Measurements from ENCODE around the gene MRPL2. TPM values are rescaled to one million over a fixed set of nuclear protein-coding genes. Genes with fewer than 3 reads are reported as not detected.
"Not testable (repeated sequence)": the region's sequence is repeated elsewhere in the genome, so short reads cannot be mapped to it uniquely, and the experiment has no call there.

Gene MRPL2
- total RNA-seq, 1 donor from 2014 or later: 45.0 TPM

DNA sequence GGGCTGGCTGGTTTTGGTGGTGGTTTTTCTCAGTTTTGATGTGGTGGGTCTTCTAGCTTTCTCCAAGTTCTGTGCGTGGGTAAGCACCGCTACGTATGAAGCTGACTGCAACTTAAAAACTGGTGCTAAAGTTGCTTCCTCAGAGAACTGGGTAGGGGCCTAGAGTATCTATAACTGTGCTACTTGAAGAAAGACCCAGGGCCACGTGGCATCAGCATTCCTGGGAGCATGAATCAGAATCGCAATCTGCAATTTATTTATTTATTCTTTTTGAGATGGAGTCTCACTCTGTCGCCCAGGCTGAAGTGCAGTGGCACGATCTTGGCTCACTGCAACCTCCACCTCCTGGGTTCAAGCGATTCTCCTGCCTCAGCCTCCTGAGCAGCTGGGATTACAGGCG lies 22.7 kb upstream of the MRPL2 start:
- ATAC-seq: not testable (repeated sequence)

GRCh38 chr6:43081043-43081442 lies 21.8 kb upstream of the MRPL2 start:
- no peak for ATAC-seq

DNA sequence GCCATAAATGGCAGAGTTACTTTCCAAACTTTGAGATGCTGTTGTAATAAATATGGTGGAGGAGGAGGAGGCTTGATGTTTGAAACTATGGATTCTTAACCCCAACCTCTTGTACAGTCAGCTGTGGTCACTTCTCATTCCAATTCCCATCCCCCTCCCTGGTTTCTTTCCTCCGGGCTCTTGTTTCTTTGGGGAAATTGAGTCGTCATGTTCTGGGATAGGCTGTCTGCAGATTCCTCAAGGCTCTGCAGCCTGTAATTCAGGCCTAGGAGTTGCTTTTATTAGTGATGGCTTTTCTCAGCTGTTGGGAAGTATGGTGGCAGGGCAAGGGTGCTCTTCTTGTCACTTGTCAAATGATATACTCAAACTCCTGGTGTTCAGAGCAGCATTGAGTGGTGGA lies 19.5 kb upstream of the MRPL2 start:
- ATAC-seq: no peak

- ATAC-seq: no peak
Measured at GRCh38 chr6:43077981-43078511, 18.8 kb upstream of the MRPL2 start.

DNA sequence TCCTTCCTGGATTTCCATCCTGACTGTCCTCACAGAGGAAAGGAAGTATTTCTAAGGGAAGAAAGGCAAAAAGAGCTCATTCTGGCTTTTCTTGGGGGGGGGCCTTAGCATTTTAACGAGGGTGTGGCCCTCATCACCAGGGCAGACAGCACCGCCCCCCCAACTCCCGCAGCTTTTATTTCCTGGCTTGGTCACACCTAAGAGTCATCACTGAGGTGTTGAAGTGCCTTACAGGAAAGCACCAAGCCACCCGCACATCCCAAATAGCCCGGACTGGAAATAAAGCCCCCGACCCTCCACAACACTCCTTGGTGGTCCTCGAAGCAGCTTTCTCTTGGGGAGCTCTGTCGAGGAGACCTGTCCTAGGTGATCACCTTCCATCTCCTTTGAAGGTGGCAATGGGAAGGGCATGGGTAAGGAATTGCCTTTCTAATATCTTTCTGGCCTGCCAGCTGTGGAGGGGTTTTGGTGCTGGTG lies 18.1 kb upstream of the MRPL2 start:
- peak; percentile 45 for ATAC-seq

GRCh38 chr6:43076464-43077332 lies 17.5 kb upstream of the MRPL2 start:
- ATAC-seq: peak; percentile 41

GRCh38 chr6:43075670-43076463 lies 16.6 kb upstream of the MRPL2 start, which contains the start of gene PTK7:
Gene PTK7, plus strand, starts transcription at chr6:43076314. Its CDS starts 175 bp downstream, at chr6:43076489.
- ATAC-seq: peak; percentile 57

GRCh38 chr6:43074847-43075669 lies 15.8 kb upstream of the MRPL2 start:
- ATAC-seq: no peak

GRCh38 chr6:43070028-43070632 lies 10.9 kb upstream of the MRPL2 start:
- ATAC-seq: peak; percentile 60

DNA sequence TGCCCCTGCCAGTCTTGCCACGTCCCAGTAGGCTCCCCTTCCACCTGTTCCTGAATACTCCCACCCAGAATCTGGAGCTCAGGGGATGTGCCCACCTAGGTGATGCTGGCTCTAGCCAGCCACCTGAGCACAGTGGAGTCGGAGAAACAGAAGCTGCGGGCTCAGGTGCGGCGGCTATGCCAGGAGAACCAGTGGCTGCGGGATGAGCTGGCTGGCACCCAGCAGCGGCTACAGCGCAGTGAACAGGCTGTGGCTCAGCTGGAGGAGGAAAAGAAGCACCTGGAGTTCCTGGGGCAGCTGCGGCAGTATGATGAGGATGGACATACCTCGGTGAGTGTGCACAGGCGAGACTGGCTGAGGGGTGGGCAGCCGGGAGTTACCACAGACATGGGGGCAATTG lies 3.6 kb upstream of the MRPL2 start:
- no peak for ATAC-seq

DNA sequence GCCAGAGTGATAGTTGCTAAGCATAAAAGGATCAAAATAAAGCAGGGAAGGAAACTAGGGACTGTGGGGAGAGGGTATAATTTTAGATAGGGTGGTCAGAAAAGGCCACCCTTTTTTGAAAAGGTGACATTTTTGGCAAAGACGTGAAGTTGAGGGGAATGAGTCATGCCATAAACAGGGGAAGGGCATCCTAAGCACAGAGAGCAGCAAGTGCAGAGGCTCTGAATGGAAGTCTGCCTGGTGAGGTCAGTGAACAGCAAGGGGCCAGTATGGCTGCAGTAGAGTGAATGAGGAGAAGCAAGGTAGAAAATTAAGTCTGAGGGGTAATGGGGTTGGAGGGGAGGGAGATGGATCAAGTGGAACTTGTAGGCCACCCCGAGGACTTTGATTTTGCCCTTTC lies 2.6 kb upstream of the MRPL2 start:
- ATAC-seq: no peak

DNA sequence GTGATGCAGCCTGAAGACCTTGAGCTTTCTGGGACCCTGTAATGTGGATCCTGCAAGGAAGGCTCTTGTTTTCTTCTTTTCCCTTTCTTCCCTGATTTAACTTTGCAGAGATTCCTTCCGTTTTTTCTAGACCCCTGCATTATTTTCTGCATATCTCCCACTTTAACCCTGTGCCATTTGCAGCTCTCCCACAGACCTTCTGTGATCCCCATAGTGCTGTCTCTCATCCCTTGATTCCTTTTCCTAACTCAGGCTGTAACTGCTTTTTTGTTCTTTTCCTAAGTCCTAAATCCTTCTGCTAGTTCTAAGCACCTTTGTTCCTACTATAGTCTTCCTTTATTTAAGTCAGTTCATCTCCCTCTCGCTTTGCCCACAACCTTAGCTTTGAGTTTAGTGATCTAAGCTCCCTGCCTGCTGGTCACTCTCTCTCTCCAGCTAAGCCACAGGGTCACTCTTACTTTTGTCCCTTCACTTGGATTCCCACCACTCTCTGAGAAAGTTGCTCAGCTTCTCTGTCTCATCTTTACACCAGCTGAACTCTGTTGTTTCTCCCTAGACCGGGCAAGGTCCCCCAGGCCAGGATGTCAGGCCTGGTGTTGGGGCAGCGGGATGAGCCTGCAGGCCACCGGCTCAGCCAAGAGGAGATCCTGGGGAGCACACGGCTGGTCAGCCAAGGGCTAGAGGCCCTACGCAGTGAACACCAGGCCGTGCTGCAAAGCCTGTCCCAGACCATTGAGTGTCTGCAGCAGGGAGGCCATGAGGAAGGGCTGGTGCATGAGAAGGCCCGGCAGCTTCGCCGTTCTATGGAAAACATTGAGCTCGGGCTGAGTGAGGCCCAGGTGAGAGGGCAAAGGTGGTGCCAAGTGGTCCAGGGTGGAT lies 1.8 kb upstream of the MRPL2 start:
- no peak for ATAC-seq

DNA sequence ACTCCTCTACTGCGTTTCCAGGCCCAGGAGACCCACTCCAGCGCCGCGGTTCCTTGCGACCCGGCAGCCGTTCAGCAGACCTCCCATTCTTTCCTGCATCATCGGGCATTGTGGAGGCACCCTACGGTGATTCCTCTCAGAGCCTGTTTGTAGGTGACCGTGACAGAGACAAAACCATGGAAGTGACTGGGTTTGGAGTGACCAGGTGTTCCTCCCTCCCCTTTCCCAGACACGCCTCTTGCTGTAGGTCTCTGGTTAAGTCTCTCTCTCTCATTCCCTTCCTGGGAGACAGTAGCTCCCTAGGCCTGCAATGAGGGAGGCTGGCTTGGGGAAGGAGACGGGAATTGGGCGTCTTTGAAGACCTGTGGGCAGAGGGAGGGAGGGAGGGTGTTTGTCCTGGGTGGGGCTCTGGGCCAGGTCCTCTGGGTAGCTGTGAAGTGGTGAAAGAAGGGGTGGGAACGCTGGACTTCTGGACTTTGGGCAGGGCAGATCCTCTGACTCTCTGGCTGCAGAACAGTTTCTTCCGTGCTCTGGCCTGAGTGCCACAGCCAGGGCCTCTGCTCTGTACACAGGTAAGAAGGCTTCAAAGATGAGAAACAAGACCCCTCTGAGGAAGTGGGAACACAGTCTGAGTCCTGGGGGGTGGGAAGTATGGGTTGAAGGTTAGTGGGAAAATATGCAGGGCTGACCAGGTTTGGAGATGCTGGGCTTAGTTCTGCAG lies 960 bp upstream of the MRPL2 start:
- peak; percentile 49 for ATAC-seq

- no peak for ATAC-seq
Measured at GRCh38 chr6:43058531-43058930, 703 bp downstream of the MRPL2 start.

- ATAC-seq: no peak
Measured at GRCh38 chr6:43055966-43056365, 3.3 kb downstream of the MRPL2 start.

GRCh38 chr6:43054206-43054943 lies 4.9 kb downstream of the MRPL2 start:
- ATAC-seq: no peak

DNA sequence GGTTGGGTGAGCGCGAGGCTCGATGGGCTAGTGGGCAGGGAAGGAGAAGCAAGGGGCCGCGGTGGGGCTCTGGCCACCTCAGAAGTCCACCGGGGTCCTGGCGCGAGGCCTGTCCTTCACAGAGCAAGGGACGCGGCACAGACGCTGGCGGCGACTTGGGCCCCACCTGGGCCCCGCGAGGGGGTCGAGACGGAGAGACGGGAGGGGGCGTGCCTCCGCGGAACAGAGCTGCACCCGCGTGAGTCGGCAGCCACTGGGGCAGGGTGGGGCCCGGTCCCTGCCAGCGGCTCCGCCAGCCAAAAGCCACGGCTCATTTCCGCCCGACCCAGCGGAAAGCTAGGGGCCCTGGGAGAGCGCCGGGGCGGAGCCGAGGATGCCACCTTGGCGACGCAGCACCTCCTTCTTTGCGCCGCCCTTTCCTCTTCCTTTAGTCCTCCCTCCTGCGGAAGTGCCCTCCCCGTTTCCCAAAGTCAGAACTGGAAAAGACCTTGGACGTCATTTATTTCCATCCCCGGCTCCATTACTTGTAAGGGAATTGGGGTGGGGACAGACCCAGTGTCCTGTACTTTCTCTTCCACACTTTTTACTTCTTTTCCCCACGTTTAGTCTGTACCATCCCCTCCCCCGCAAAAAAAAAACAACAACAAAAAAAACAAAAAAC lies 5.6 kb downstream of the MRPL2 start, which contains the start of gene CUL7:
Gene CUL7 (minus strand): TSS at position 307 of the 661 bp plus-strand sequence. CDS start 1,063 bp downstream, outside the sequence.
- peak; percentile 97 for ATAC-seq

DNA sequence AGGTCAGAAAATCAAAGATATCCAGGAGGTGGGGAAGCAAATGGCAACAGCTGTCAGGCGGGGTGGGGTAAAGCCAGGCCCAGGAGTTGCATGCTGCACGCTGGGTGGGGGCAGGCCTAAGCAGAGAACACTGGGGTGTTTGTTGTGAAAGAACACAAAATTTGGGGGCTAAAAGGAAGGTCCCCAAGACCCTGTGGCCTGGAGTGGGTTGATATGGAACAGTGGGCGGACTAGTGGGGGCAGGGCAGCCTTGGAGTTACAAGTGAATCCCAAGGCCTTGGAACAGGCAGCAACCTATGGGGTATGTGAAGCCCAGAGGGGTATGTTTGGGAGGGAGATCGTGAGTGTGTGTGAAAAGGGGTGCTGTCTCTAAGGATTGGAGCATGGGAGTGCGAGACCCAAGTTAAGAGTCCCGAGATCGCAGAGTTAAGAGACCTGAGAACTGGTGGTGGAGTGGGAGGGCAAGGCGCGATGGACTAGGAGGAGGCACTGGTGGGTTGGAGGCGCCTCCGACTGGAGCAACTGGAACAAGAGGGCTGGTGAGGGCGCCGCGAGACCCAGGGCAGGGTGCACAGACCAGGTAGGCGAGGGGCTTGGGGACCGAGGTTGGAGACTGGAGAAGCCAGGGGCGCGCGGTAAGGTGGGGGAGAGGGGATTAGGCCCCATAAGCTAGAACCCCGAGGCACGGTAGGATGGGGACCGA lies 6.2 kb downstream of the MRPL2 start:
- peak; percentile 27 for ATAC-seq
